AG08395 (cell line): ENCODE results near the gene SUN5.

ENCODE experiments used
- DNase-seq: peaks from one replicate; pipeline ENCODE4 v3.0.0; 2012; ENCODE audit warnings: mixed read lengths, low spot score

Gene SUN5

GRCh38 chr20:32993496-32994050, 10.7 kb downstream of the SUN5 start:
- DNase-seq: no peak

- no peak for DNase-seq
Observed at GRCh38 chr20:32991792-32992641, 12.2 kb downstream of the SUN5 start.

GRCh38 chr20:32991383-32991782, 12.8 kb downstream of the SUN5 start:
- DNase-seq: no peak

- DNase-seq: no peak
Observed at GRCh38 chr20:32990426-32990825, 13.8 kb downstream of the SUN5 start.

- no peak for DNase-seq
Observed at GRCh38 chr20:32989507-32990283, 14.5 kb downstream of the SUN5 start.

GRCh38 chr20:32988008-32988407, 16.2 kb downstream of the SUN5 start:
- no peak for DNase-seq

GRCh38 chr20:32987044-32987825, 17.0 kb downstream of the SUN5 start:
- no peak for DNase-seq

GRCh38 chr20:32986331-32986966, 17.8 kb downstream of the SUN5 start:
- DNase-seq: no peak

- DNase-seq: no peak
Observed at GRCh38 chr20:32985596-32985995, 18.6 kb downstream of the SUN5 start.

GRCh38 chr20:32984631-32985354, 19.4 kb downstream of the SUN5 start:
- no peak for DNase-seq

GRCh38 chr20:32984196-32984595, 20.0 kb downstream of the SUN5 start:
- no peak for DNase-seq

- DNase-seq: no peak
Observed at GRCh38 chr20:32983459-32984112, 20.6 kb downstream of the SUN5 start.

- no peak for DNase-seq
Observed at GRCh38 chr20:32982617-32983458, 21.4 kb downstream of the SUN5 start.

GRCh38 chr20:32980990-32981389, 23.2 kb downstream of the SUN5 start:
- DNase-seq: no peak

GRCh38 chr20:32980131-32980941, 23.9 kb downstream of the SUN5 start:
- no peak for DNase-seq

GRCh38 chr20:32979201-32979998, 24.8 kb downstream of the SUN5 start:
- DNase-seq: no peak

GRCh38 chr20:32978009-32978335, 26.3 kb downstream of the SUN5 start:
- no peak for DNase-seq
